GM12801 (cell line): ENCODE data around the gene AKAP7.

Experiments
- TF ChIP-seq, protein P1 (sequence below): IDR thresholded peaks from one replicate; pipeline ENCODE4 v1.5.1; 2011; ENCODE audit warnings: control low read depth; ENCODE audit not compliant: insufficient read length; ENCODE audit errors: extremely low read depth

AKAP7 gene

DNA sequence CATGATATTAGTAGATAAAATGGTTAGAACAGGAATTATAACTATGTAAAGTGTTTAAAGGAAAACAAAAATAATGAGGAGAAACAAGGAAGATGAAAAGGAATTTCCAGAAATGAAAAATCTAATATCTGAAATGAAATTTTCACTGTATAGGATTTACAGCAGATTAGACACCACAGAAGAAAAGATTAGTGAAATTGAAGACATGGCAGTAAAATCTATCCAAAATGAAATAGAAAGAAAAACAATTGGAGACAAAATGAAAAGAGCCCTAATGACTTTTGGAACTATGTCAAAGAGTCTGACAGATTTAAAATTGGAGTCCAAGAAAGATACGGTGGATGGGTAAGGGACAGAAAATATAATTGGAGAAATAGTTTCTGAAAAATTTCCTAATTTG, 174.2 kb downstream of the AKAP7 start:
- TF ChIP-seq, protein P1, sequence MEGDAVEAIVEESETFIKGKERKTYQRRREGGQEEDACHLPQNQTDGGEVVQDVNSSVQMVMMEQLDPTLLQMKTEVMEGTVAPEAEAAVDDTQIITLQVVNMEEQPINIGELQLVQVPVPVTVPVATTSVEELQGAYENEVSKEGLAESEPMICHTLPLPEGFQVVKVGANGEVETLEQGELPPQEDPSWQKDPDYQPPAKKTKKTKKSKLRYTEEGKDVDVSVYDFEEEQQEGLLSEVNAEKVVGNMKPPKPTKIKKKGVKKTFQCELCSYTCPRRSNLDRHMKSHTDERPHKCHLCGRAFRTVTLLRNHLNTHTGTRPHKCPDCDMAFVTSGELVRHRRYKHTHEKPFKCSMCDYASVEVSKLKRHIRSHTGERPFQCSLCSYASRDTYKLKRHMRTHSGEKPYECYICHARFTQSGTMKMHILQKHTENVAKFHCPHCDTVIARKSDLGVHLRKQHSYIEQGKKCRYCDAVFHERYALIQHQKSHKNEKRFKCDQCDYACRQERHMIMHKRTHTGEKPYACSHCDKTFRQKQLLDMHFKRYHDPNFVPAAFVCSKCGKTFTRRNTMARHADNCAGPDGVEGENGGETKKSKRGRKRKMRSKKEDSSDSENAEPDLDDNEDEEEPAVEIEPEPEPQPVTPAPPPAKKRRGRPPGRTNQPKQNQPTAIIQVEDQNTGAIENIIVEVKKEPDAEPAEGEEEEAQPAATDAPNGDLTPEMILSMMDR = no peak

DNA sequence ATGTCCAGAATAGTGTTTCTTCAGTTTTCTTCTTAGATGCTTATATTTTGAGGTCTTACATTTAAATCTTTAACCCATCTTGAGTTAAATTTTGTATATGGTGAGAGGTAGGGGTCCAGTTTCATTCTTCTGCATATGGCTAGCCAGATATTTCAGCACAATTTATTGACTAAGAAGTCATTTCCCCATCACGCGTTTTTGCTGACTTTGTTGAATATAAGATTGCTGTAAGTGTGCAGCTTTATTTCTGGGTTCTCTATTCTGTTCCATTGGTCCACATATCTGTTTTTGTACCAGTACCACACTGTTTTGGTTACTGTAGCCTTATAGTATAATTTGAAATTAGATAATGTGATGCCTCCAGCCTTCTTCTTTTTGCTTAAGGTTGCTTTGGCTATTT, 179.6 kb downstream of the AKAP7 start:
- TF ChIP-seq, protein P1 = no peak

DNA sequence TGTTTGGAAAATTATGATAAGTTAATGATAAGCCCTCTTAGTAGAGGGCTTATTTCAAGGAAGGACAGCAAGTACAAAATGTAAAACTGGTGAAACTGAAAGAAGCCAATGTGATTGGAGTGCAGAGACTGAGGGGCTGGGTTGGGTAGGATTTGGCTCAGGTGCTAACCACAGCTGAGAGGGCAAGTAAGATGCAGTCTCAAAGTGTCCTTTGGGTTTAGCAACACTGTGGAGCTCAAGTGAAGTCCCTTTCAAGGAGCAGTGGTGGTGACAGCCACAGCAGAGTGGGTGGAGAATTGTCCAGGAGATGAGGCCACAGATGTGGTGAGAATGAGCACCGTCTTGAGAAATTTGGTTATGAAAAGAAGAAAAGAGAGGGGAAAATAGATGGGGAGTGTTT, 181.4 kb downstream of the AKAP7 start:
- TF ChIP-seq, protein P1 = no peak

DNA sequence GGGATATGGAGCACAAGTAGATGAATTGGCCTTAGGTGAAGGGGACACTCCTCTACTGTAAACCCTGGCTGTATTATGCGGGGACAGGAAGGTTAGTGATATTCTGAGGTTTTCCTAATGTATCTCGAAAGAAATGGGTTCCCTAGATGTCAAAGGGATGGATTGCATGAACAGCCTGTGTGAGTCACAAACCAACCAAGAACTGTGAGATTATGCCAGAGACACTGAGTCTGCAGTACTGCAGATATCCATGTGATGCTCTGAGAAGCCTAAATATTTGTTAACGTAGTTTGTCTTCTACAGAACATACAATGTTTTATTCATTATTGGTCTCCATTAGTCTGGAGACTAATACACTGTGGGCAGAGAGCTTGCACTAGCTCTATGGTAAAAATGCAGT, 182.2 kb downstream of the AKAP7 start:
- TF ChIP-seq, protein P1 = no peak

DNA sequence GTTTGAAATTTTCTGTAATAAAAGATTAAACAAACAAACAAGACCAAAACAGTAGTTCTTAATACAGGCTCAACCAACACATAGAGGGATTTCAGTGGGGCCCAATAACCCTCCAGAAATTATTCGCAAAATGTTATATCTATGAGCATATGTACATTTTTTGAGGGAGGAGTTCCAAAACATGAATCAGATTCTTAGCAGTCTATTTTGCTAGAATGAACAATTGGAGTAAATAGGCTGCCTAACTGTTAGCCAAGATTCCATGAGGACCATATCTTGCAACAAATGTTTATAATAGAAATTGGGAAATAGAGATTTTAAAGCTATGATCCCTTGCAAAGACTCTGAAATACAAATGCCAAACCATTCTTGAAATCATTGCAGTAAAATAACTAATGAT, 186.3 kb downstream of the AKAP7 start:
- TF ChIP-seq, protein P1 = no peak

DNA sequence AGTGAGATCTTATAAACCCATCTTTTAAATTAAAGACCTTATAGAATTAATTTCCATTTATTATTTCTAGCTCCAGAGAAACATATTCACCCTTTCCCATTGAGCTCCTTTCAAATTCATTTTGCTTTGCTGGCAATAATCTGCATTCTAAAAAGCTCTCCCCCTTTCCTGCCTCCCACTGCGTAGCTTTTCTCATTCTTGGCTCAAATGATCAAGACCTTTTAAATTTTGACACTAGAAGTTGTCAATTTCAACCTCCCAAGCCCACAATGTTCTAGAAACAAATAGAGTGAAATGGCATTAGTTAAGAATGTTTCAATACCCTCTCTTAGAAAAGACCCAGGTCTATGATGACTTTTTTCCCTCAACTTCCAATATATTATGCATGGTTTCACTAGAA, 186.9 kb downstream of the AKAP7 start:
- TF ChIP-seq, protein P1 = no peak

DNA sequence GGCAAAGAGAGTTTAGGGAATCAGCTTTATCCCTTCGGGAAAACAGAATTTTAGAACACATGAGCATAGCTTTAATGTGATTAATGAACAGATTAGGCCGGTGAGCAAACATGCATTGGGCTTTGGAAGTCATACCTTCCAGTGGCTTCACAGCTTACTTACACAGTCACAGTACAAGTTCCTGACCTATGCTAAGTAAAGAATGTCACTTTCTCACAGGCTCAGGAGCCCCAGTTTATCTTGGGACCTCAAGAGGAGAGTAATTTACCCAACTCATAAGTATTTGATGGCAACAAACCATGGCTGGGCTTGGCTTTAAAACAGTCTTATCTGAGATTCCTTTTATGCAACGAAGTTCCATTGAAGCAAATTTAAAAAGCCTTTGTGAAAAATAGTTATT, 195.9 kb downstream of the AKAP7 start:
- TF ChIP-seq, protein P1 = no peak
